Tibial nerve (tissue), 4 donors: ENCODE measurements around the gene MCUB.

Source experiments
- CTCF ChIP-seq, 5 experiments: fragments of 200-600 bp in 3 of 5; fragments of 450-650 bp in 2 of 5; sonication (generic) in 3 of 5; IDR thresholded peaks; one replicate each; pipeline ENCODE4 v1.5.1; 2016 to 2019; ENCODE audit warnings: antibody characterized with exemption in 5 of 5, mild to moderate bottlenecking in 3 of 5, moderate library complexity in 2 of 5
- EP300 ChIP-seq, 2 donors: sonication (generic); formaldehyde crosslinking; IDR thresholded peaks; one replicate each; pipeline ENCODE4 v1.6.1; 2017; ENCODE audit warnings: antibody characterized with exemption in 2 of 2, mild to moderate bottlenecking in 1 of 2
- POLR2A ChIP-seq, 2 donors: fragments of 450-650 bp; IDR thresholded peaks; one replicate each; pipeline ENCODE4 v1.6.1; 2017; ENCODE audit warnings: antibody characterized with exemption in 2 of 2, mild to moderate bottlenecking in 2 of 2, moderate library complexity in 2 of 2

- no peak for TF ChIP-seq CTCF (IDR thresholded peaks at IDR 0.05)
- TF ChIP-seq POLR2A (IDR thresholded peaks at IDR 0.05), result no peak
- no peak for TF ChIP-seq EP300 (IDR thresholded peaks at IDR 0.05)
These were observed 39.1 kb downstream of the MCUB start for GRCh38 chr4:109599046-109599652.
